OCI-LY3 (cell line): Measurements from ENCODE around the gene OTULINL.

Source experiments
- H2AFZ ChIP-seq: fragments of 200-600, 300-600 bp; shearing (Covaris generic); 2 replicates; pipeline ENCODE4 v1.6.0; 2014; ENCODE audit warnings: antibody characterized with exemption, low read depth, low read length
- H3K27ac ChIP-seq: fragments of 200-600, 300-600 bp; sonication (generic); 2 replicates; pipeline ENCODE4 v1.5.1; 2014; ENCODE audit warnings: mild to moderate bottlenecking, low read length, moderate library complexity, mixed read lengths
- H3K27me3 ChIP-seq: fragments of 200-600, 300-600 bp; sonication (generic); 2 replicates; pipeline ENCODE4 v1.6.1; 2014; ENCODE audit warnings: low read depth, low read length, mixed read lengths
- H3K36me3 ChIP-seq: fragments of 200-600, 300-600 bp; sonication (generic); replicated peaks from 2 replicates; pipeline ENCODE3; 2014; ENCODE audit warnings: low read depth, low read length, mixed read lengths
- H3K4me1 ChIP-seq: fragments of 300-600, 200-600 bp; sonication (generic); 2 replicates; pipeline ENCODE4 v1.6.1; 2014; ENCODE audit warnings: low read length, mixed read lengths
- H3K4me2 ChIP-seq: fragments of 200-600, 300-600 bp; sonication (generic); 2 replicates; pipeline ENCODE4 v1.6.1; 2014; ENCODE audit warnings: low read length, mixed read lengths
- H3K4me3 ChIP-seq: fragments of 300-600, 200-600 bp; sonication (generic); 2 replicates; pipeline ENCODE4 v1.5.1; 2014; ENCODE audit warnings: antibody characterized with exemption, mild to moderate bottlenecking, low read length, moderate library complexity
- H3K79me2 ChIP-seq: fragments of 300-600, 200-600 bp; shearing (Covaris generic); 2 replicates; pipeline ENCODE4 v1.6.1; 2014; ENCODE audit warnings: mild to moderate bottlenecking, low read length, mixed read lengths
- H3K9ac ChIP-seq: fragments of 300-600, 200-600 bp; shearing (Covaris generic); 2 replicates; pipeline ENCODE4 v1.6.0; 2014; ENCODE audit warnings: mild to moderate bottlenecking, low read length, moderate library complexity
- H3K9me3 ChIP-seq: fragments of 200-600, 300-600 bp; shearing (Covaris generic); 2 replicates; pipeline ENCODE4 v1.6.1; 2014; ENCODE audit warnings: low read length, mixed read lengths; ENCODE audit not compliant: insufficient read depth
- H4K20me1 ChIP-seq: fragments of 200-600, 300-600 bp; sonication (generic); 2 replicates; pipeline ENCODE4 v1.6.1; 2016; ENCODE audit warnings: low read length, mixed read lengths; ENCODE audit not compliant: insufficient read depth
- EZH2phosphoT487 ChIP-seq: fragments of 200-600 bp; shearing (Covaris generic); IDR thresholded peaks from 2 replicates; pipeline ENCODE4 v1.6.1; 2018; ENCODE audit warnings: antibody characterized with exemption, mixed run types, low read depth
- TF ChIP-seq, protein P1 (sequence below): fragments of 200-600, 300-600 bp; sonication (generic); IDR thresholded peaks from 2 replicates; pipeline ENCODE4 v1.5.1; 2014; ENCODE audit warnings: antibody characterized with exemption, low read length, low read depth

Gene OTULINL

GRCh38 chr5:14572385-14572784 is 9.2 kb upstream of the OTULINL start:
- H4K20me1 ChIP-seq, result no peaks in the 10 kb centered on the region
- peaks cover 10% of the 10 kb centered on the region for H3K4me1 ChIP-seq
- no peak overlapping the region for H3K9ac ChIP-seq
- H3K4me3 ChIP-seq, result no peak overlapping the region
- no peaks in the 10 kb centered on the region for H3K79me2 ChIP-seq
- no peak overlapping the region for H3K4me2 ChIP-seq
- no peak overlapping the region for H2AFZ ChIP-seq
- no peaks in the 10 kb centered on the region for H3K9me3 ChIP-seq
- H3K27me3 ChIP-seq, result no peaks in the 10 kb centered on the region
- H3K27ac ChIP-seq, result no peak overlapping the region
- no peak for TF ChIP-seq EZH2phosphoT487
- TF ChIP-seq, protein P1, sequence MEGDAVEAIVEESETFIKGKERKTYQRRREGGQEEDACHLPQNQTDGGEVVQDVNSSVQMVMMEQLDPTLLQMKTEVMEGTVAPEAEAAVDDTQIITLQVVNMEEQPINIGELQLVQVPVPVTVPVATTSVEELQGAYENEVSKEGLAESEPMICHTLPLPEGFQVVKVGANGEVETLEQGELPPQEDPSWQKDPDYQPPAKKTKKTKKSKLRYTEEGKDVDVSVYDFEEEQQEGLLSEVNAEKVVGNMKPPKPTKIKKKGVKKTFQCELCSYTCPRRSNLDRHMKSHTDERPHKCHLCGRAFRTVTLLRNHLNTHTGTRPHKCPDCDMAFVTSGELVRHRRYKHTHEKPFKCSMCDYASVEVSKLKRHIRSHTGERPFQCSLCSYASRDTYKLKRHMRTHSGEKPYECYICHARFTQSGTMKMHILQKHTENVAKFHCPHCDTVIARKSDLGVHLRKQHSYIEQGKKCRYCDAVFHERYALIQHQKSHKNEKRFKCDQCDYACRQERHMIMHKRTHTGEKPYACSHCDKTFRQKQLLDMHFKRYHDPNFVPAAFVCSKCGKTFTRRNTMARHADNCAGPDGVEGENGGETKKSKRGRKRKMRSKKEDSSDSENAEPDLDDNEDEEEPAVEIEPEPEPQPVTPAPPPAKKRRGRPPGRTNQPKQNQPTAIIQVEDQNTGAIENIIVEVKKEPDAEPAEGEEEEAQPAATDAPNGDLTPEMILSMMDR, result no peak
- H3K36me3 ChIP-seq, result no peaks in the 10 kb centered on the region

GRCh38 chr5:14572836-14573235 is 8.8 kb upstream of the OTULINL start:
- Histone ChIP-seq H3K4me3 (no peak overlapping the region), H3K4me1 (peaks cover 10% of the 10 kb centered on the region), H3K27me3 (no peaks in the 10 kb centered on the region), H3K9me3 (no peaks in the 10 kb centered on the region), H3K36me3 (no peaks in the 10 kb centered on the region), H3K27ac (no peak overlapping the region), H3K9ac (no peak overlapping the region), H2AFZ (no peak overlapping the region), H3K79me2 (no peaks in the 10 kb centered on the region), H3K4me2 (no peak overlapping the region), H4K20me1 (no peaks in the 10 kb centered on the region)
- TF ChIP-seq EZH2phosphoT487, result no peak
- TF ChIP-seq, protein P1, result no peak

DNA sequence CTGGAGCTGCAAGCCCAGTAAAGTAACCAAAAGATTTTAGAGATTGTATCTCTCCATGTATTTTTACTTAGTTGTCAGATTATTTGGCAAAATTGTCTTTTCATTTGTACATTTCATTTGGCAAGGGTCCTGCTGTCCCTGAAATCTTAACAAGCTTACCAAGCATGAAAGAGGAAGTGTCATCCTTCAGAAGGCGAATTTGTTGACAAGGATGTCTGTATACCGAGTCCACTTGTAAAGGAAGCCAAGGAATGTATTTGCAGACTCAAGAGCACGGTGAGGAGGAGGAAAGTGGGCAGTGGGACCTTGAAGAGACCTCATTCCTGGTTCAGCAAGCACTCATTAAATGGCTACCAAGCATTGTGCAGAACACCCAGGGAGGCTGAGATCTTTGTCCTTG is 7.5 kb upstream of the OTULINL start:
- Histone ChIP-seq H3K79me2 (no peaks in the 10 kb centered on the region), H3K4me3 (no peak overlapping the region), H3K4me2 (no peak overlapping the region; the same call in 1 of the 2 replicates), H4K20me1 (no peaks in the 10 kb centered on the region), H3K4me1 (peaks cover 10% of the 10 kb centered on the region), H3K27me3 (no peaks in the 10 kb centered on the region), H3K36me3 (no peaks in the 10 kb centered on the region), H3K9ac (no peak overlapping the region), H3K27ac (no peak overlapping the region), H2AFZ (no peak overlapping the region), H3K9me3 (no peaks in the 10 kb centered on the region)
- TF ChIP-seq, protein P1, result no peak
- no peak for TF ChIP-seq EZH2phosphoT487

GRCh38 chr5:14574891-14575508 is 6.6 kb upstream of the OTULINL start:
- H3K9ac ChIP-seq, result no peak overlapping the region
- no peak for TF ChIP-seq EZH2phosphoT487
- TF ChIP-seq, protein P1, result no peak
- H3K36me3 ChIP-seq, result no peaks in the 10 kb centered on the region
- H4K20me1 ChIP-seq, result no peaks in the 10 kb centered on the region
- H3K4me2 ChIP-seq, result no peak overlapping the region
- H3K79me2 ChIP-seq, result no peaks in the 10 kb centered on the region
- no peaks in the 10 kb centered on the region for H3K27me3 ChIP-seq
- no peak overlapping the region for H3K4me3 ChIP-seq
- no peaks in the 10 kb centered on the region for H3K9me3 ChIP-seq
- no peak overlapping the region for H3K27ac ChIP-seq
- H3K4me1 ChIP-seq, result peaks cover 10% of the 10 kb centered on the region
- no peak overlapping the region for H2AFZ ChIP-seq
